ENCODE measurements around the gene URB1.
"Not testable (repeated sequence)": the region's sequence is repeated elsewhere in the genome, so short reads cannot be mapped to it uniquely, and the experiment has no call there.

DNA sequence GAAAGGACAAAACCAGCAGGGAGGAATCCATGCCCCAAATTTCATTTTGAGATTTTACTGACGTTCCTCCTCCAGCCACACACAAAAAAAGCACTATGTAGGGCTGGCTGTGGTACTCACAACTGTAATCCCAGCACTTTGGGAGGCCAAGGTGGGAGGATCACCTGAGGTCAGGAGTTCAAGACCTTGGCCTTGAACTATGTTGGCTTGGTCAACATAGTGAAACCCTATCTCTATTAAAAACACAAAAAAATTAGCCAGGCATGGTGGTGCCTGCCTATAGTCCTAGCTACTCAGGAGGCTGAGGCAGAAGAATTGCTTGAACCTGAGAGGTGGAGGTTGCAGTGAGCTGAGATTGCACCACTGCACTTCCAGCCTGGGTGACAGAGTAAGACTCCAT is 23.9 kb downstream of the URB1 start:
- TF ChIP-seq, protein P1, sequence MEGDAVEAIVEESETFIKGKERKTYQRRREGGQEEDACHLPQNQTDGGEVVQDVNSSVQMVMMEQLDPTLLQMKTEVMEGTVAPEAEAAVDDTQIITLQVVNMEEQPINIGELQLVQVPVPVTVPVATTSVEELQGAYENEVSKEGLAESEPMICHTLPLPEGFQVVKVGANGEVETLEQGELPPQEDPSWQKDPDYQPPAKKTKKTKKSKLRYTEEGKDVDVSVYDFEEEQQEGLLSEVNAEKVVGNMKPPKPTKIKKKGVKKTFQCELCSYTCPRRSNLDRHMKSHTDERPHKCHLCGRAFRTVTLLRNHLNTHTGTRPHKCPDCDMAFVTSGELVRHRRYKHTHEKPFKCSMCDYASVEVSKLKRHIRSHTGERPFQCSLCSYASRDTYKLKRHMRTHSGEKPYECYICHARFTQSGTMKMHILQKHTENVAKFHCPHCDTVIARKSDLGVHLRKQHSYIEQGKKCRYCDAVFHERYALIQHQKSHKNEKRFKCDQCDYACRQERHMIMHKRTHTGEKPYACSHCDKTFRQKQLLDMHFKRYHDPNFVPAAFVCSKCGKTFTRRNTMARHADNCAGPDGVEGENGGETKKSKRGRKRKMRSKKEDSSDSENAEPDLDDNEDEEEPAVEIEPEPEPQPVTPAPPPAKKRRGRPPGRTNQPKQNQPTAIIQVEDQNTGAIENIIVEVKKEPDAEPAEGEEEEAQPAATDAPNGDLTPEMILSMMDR (IDR thresholded peaks at IDR 0.05; ENCODE audit: extremely low read depth in 1 of 2, insufficient read depth in 1 of 2, low read depth in 1 of 2, low read length in 2 of 2), result not testable (repeated sequence)
- not testable (repeated sequence) for TF ChIP-seq EZH2 (IDR thresholded peaks at IDR 0.05; ENCODE audit: borderline replicate concordance, low read depth, low read length, severe bottlenecking); MYC (IDR thresholded peaks at IDR 0.05; ENCODE audit: low read depth, low read length); GATA2 (IDR thresholded peaks at IDR 0.05; ENCODE audit: insufficient read depth, insufficient read length, low read depth, low read length); POLR2AphosphoS5 (IDR thresholded peaks at IDR 0.05; ENCODE audit: insufficient read depth, low read depth, low read length)

Measured in endothelial cell of umbilical vein (primary cell).